GM19023 (cell line): ENCODE data around the gene INSM1.
"Not testable (repeated sequence)": the region's sequence is repeated elsewhere in the genome, so short reads cannot be mapped to it uniquely, and the experiment has no call there.

ENCODE experiments used
- ATAC-seq: cut with Tn5 transposase; IDR thresholded peaks from one replicate; pipeline ENCODE4 v1.9.1; 2021; ENCODE audit warnings: mild to moderate bottlenecking, moderate library complexity; ENCODE audit not compliant: unreplicated experiment

The INSM1 gene, protein sequence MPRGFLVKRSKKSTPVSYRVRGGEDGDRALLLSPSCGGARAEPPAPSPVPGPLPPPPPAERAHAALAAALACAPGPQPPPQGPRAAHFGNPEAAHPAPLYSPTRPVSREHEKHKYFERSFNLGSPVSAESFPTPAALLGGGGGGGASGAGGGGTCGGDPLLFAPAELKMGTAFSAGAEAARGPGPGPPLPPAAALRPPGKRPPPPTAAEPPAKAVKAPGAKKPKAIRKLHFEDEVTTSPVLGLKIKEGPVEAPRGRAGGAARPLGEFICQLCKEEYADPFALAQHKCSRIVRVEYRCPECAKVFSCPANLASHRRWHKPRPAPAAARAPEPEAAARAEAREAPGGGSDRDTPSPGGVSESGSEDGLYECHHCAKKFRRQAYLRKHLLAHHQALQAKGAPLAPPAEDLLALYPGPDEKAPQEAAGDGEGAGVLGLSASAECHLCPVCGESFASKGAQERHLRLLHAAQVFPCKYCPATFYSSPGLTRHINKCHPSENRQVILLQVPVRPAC

DNA sequence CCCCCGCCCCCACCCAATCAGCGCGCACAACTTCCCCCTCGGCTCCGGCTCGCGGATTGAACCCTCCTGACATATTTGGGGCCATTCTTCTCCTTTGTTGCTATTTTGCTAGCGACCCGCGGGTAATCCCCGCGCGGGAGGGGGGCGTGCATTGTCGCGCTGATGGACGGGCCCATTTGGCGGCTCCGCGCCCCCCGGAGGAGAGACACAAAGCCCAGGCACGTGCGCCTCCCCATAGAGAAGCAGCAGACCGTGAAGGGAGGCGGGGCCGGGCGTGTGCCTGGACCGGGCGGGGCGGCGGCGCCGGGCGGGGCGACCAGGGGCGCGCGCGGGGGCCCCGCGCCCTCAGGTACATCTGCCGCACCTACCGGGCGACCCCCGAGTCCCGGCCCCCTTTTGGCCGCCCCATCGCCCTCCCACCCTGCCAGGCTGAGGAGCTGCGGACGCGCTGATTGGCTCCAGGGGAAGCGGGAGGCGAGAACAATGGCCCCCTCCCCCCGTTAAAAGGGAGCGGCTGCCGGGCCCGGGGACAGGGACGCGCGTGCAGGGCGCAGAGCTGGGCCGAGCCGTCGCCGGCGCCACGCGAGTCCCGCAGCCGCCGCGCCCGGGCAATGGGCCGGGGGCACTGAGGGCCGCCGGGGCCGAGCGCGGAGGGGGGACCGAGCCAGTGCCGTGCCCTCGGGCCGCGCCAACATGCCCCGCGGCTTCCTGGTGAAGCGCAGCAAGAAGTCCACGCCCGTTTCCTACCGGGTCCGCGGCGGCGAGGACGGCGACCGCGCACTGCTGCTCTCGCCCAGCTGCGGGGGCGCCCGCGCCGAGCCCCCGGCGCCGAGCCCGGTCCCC, at the start of gene INSM1:
Gene INSM1, plus strand, starts transcription at position 530 of the 843 bp plus-strand sequence. Its CDS starts 164 bp downstream, at position 694.
- no peak for ATAC-seq

DNA sequence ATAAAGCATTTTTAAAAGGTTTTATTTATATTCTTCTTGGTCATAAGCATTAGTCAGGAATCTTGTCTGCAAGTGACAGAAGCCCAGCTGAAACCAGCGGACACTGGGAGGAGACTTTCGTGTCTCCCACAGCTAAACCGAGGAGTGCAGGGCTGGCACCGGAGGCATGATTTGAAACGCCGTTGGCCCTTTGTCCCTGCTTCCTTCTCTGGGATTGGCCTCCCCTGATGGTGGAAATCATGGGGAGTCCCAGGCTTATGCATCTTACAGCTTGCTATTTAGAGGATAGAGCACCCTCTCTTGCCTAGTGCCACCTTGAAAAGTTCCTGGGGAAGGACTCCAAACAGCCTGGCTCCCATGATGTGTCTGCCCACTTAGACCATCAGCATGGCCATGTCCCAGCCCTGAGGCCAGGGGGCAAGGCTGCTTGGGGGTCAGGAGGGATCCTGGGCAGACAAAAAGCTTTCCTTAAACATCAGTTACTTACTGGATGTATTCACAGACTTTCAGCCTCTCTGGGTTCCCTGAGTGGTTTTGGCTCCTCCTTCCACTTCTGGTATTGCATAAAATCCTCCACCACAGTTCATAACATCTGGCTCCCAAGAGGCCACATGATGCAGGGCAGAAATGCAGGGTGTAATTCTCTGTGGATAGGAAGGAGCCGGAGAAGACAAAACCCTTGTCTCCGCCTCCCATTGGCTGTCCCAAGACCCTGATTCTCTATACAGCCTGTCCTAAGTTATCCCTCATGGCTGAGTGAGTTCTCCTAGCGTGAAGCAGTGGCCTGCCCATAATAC, 49.3 kb upstream of the INSM1 start:
- no peak for ATAC-seq

DNA sequence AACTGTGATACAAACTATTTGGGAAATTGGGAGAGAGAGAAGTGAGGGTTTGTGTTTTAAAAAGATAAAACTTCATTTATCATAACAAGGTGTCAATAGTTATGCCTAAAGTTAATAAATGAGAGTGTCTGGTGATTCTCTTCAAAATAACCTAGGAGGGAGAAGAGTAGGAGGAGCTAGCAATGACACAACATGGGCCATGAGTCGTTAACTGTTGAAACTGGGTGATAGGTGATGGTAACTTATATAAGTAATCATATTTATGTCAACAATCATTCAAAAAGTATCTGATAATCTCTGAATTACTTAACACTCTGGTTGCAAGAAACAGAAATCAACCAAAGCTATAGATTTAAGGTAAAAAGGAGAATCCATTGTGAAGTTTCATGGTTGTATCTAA, 46.8 kb upstream of the INSM1 start:
- ATAC-seq = no peak

- ATAC-seq = no peak
These were observed 46.0 kb upstream of the INSM1 start for GRCh38 chr20:20321917-20322316.

GRCh38 chr20:20322912-20323311, 45.0 kb upstream of the INSM1 start:
- ATAC-seq = no peak

DNA sequence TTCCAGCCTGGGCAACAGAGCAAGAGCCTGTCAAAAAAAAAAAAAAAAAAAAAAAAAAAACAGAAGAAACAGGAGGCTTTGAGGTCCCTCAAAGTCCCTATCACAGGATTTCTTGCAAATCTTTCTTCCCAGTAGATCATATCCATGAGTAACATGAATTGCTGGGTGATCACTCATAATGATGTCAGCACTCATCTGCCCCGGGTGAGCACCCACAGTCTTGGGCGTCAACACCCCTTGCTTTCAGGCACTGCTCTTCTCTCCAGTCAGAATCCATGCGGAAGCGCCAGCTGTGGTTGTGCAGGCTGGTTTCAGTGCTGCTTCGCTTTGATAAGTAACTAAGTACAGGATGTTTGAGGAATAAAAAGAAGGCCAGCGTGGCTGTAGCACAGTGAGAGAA, 40.2 kb upstream of the INSM1 start:
- ATAC-seq = no peak

DNA sequence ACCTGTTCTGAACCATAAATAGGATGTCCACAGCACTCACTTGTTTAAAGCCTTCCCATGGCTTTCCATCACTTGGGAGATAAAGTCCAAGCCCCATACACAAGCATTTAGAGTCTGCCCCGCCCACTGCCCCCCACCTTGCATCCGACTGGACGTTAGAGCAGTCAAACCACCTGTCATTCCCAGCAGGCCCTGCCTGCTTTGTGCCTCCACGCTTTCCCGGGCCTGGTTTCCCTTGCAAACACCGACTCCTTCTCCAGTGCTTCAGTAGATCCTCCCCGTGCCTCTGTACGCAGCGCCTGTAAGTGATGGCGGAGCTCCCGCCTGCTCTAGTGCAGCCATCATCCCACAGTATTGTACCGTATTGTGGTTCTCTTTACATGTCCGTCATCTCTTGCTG, 38.3 kb upstream of the INSM1 start:
- no peak for ATAC-seq

- ATAC-seq = no peak
These were observed 36.7 kb upstream of the INSM1 start for GRCh38 chr20:20331156-20331555.

- no peak for ATAC-seq
These were observed 36.1 kb upstream of the INSM1 start for GRCh38 chr20:20331817-20332216.

DNA sequence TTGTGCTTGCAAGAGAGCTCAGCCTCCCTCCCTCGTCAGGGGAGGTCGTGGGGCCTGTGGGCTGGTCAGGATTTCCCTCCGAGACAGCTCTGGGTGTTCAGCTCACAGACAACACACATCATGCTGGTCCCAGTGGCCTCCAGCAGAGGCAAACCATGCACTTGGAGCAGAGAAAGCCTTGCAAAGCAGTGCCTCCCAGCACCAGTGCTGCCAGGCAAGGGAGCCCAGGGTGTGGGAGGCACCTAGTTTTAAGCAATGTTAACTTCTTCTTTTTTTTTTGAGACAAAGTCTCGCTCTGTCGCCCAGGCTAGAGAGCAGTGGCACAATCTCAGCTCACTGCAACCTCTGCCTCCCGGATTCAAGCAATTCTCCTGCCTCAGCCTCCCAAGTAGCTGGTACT, 34.0 kb upstream of the INSM1 start:
- peak; percentile 37 for ATAC-seq

GRCh38 chr20:20334489-20334888, 33.4 kb upstream of the INSM1 start:
- peak; percentile 97 for ATAC-seq

- ATAC-seq = no peak
These were observed 29.7 kb upstream of the INSM1 start for GRCh38 chr20:20338133-20338730.

GRCh38 chr20:20340443-20340842, 27.5 kb upstream of the INSM1 start:
- no peak for ATAC-seq

GRCh38 chr20:20341371-20341770, 26.5 kb upstream of the INSM1 start:
- ATAC-seq = no peak

DNA sequence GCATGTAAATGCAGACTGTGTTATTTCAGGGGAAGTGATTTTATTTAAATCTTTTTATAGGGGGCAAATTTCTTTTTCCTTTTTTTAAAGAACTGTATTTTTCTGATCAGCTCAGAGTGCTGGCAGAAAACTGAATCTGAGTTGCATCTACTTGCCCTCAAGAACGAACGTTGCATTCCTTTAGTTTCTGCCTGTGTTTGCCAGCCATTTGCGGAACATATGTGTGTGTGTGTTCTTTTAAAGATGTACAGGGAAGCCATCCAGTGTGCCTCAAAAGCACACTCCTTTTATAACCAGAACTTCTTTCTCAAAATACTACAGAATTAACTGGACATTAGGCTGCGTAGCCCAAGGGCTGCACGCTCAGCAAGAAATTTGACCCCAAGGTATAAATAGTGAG, 25.8 kb upstream of the INSM1 start:
- no peak for ATAC-seq

DNA sequence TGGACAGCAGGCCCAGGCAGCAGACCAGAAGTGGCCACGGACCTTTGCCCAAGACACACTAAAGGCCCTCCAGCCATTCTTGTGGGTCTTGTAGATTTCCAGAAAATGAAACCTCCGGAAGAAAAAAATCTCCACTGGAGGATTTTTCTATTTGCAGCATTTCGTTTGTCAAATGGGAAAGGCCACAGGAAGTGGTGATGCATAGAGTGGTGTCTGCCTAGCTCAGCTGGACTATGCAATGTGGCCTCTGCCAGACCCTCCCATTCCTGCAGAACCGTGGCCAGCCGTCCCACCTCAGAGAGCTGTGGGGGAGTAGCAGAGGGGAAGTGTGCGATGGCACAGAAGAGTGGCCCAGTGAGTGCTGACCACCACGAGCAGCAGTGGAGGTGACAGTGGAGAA, 24.0 kb upstream of the INSM1 start:
- no peak for ATAC-seq

DNA sequence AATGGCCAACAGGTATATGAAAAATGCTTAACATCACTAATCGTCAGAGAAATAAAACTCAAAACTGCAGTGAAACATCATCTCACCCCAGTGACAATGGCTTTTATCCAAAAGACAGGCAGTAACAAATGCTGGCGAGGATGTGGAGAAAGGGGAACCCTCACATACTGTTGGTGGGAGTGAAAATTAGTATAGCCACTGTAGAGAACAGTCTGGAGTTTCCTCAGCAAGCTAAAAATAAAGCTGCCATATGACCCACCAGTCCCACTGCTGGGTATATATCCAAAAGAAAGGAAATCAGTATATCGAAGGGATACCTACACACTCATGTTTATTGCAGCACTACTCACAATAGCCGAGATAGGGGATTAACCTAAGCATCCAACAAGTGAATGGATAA, 23.4 kb upstream of the INSM1 start:
- ATAC-seq = no peak

DNA sequence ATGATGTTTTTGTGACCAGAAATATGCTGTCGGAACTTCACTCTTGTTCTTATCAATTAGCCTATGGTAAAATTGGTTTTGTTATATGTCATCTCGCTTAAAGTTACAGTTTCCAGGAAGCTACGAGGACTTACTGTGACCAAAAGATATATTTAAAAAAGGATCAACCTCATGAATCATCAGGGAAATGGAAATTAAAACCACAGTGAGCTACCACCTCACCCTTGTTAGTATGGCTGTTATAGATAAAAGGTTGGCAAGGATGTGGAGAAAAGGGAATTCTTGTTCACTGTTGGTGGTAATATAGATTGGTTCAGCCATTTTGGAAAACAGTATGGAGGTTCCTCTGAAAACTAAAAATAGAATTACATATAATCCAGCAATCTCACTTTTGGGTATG, 14.3 kb upstream of the INSM1 start:
- no peak for ATAC-seq

- ATAC-seq = not testable (repeated sequence)
These were observed 12.4 kb upstream of the INSM1 start for GRCh38 chr20:20355503-20355902.

- no peak for ATAC-seq
These were observed 9.1 kb upstream of the INSM1 start for GRCh38 chr20:20358801-20359200.

- no peak for ATAC-seq
These were observed 8.3 kb upstream of the INSM1 start for GRCh38 chr20:20359628-20360027.
